Smooth muscle cell (in vitro differentiated cells): ENCODE data around the gene TNN. TPM values are rescaled to one million over a fixed set of nuclear protein-coding genes. Genes with fewer than 3 reads are reported as not detected.

Source experiments
- DNase-seq: peaks from one replicate; lab custom pipeline; 2025; ENCODE audit not compliant: unreplicated experiment; lab: John Stamatoyannopoulos, UW
- H2AFZ ChIP-seq: fragments of 200-600 bp; sonication (generic); 2 replicates; pipeline ENCODE4 v1.6.0; 2016; ENCODE audit warnings: antibody characterized with exemption, low read depth, mild to moderate bottlenecking
- H3F3A ChIP-seq: fragments of 200-600 bp; sonication (generic); 2 replicates; pipeline ENCODE4 v1.6.0; 2017; ENCODE audit warnings: antibody characterized with exemption, low read depth
- H3K27ac ChIP-seq: fragments of 200-600 bp; sonication (generic); 2 replicates; pipeline ENCODE4 v1.5.1; 2016; ENCODE audit warnings: low read depth, mild to moderate bottlenecking
- H3K27me3 ChIP-seq: fragments of 200-600 bp; sonication (generic); 2 replicates; pipeline ENCODE4 v1.6.1; 2016; ENCODE audit warnings: low read depth, mild to moderate bottlenecking
- H3K36me3 ChIP-seq: fragments of 200-600 bp; sonication (generic); 2 replicates; pipeline ENCODE4 v1.5.1; 2016; ENCODE audit warnings: low read depth
- H3K4me1 ChIP-seq: fragments of 200-600 bp; sonication (generic); 2 replicates; pipeline ENCODE4 v1.5.1; 2016; ENCODE audit warnings: low read depth
- H3K4me2 ChIP-seq: fragments of 200-600 bp; sonication (generic); 2 replicates; pipeline ENCODE4 v1.6.0; 2016; ENCODE audit warnings: mild to moderate bottlenecking
- H3K4me3 ChIP-seq: fragments of 200-600 bp; sonication (generic); 2 replicates; pipeline ENCODE4 v1.5.1; 2016; ENCODE audit warnings: mild to moderate bottlenecking
- H3K79me2 ChIP-seq: fragments of 200-600 bp; sonication (generic); 2 replicates; pipeline ENCODE4 v1.6.0; 2016; ENCODE audit warnings: low read depth, mild to moderate bottlenecking
- H3K9ac ChIP-seq: fragments of 200-600 bp; sonication (generic); 2 replicates; pipeline ENCODE4 v1.6.0; 2016; ENCODE audit warnings: low read depth
- H3K9me3 ChIP-seq: fragments of 200-600 bp; sonication (generic); replicated peaks from 2 replicates; pipeline ENCODE4 v1.5.1; 2016; ENCODE audit warnings: low read depth
- H4K20me1 ChIP-seq: fragments of 200-600 bp; sonication (generic); 2 replicates; pipeline ENCODE4 v1.6.0; 2016; ENCODE audit warnings: low read depth
- WGBS: methylation state at CpG from one replicate; pipeline ENCODE4 v1.1.7; 2016; ENCODE audit warnings: low lambda C conversion rate; 5-methylcytosine and 5-hydroxymethylcytosine counted together
- polyA plus RNA-seq: library from polyadenylated mRNA; unstranded; fragments of >200 nt; fragmentation: Nextera tagmentation; extraction: Ambion mirVana; gene quantifications from 2 replicates; pipeline ENCODE4 v1.2.1, GENCODE V29; 2016
- total RNA-seq: library from RNA; depleted of rRNA; stranded (reverse); fragments of >200 nt; gene quantifications from 2 replicates; pipeline ENCODE4 v1.2.3, GENCODE V29; 2014
- TF ChIP-seq, protein P1 (sequence below): fragments of 200-600 bp; sonication (generic); IDR thresholded peaks from 2 replicates; pipeline ENCODE4 v1.5.1; 2017; ENCODE audit warnings: borderline replicate concordance, mild to moderate bottlenecking, antibody characterized with exemption; ENCODE audit not compliant: insufficient read depth, poor library complexity, severe bottlenecking

The TNN gene
- total and polyA plus RNA-seq, 2 experiments from 2014 or later = 0.72 to 0.86 TPM

DNA sequence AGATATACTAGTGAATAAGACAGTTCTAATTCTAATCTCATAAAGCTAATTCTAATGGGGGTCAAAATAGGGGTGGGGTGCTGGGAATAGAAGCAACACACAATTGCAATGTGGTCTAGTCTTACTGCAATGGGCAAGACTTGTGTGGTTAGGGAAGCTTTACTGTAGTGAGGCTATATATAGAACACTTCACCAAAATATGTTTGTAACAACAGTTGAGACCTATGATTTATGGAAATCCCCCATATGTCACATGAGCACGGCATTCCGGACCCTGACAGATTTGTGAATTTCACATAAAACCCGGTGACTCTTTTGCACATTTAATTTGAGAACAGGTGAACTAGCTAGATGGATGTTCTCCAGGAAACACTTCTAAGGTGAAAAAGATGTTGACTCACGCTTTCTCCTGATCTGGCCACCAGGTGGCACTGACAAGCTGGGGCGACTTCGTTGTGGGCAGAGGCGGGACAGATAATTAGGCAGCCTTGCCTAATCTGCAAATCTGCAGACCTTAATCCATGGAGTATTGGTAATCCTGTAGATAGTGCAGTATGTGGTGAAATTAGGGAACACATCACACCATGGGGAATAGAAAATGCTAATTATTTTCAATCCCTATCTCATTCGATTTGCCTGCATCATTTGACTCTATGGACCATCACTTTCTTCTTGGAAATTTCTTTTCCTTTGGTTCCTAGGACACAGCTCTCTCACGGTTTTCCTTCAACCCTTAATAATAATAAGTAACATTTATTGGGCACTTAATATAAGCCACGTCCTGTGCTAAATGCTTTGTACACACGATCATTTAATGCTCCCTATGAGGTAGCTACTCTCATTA lies 87.2 kb downstream of the TNN start:
- no peak overlapping the region for H3K27ac ChIP-seq
- peaks cover 31% of the 10 kb centered on the region for H3K27me3 ChIP-seq
- H4K20me1 ChIP-seq = no peaks in the 10 kb centered on the region
- H3K4me3 ChIP-seq = no peak overlapping the region
- no peaks in the 10 kb centered on the region for H3K79me2 ChIP-seq
- no peak for DNase-seq
- no peak overlapping the region for H2AFZ ChIP-seq
- no peak overlapping the region for H3K9ac ChIP-seq
- TF ChIP-seq, protein P1, sequence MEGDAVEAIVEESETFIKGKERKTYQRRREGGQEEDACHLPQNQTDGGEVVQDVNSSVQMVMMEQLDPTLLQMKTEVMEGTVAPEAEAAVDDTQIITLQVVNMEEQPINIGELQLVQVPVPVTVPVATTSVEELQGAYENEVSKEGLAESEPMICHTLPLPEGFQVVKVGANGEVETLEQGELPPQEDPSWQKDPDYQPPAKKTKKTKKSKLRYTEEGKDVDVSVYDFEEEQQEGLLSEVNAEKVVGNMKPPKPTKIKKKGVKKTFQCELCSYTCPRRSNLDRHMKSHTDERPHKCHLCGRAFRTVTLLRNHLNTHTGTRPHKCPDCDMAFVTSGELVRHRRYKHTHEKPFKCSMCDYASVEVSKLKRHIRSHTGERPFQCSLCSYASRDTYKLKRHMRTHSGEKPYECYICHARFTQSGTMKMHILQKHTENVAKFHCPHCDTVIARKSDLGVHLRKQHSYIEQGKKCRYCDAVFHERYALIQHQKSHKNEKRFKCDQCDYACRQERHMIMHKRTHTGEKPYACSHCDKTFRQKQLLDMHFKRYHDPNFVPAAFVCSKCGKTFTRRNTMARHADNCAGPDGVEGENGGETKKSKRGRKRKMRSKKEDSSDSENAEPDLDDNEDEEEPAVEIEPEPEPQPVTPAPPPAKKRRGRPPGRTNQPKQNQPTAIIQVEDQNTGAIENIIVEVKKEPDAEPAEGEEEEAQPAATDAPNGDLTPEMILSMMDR = peak; percentile 96
- H3K4me2 ChIP-seq = no peak overlapping the region
- H3K4me1 ChIP-seq = no peaks in the 10 kb centered on the region
- 21% methylated on average over 11 of the region's 11 CpGs for WGBS
- no peaks in the 10 kb centered on the region for H3K36me3 ChIP-seq
- H3F3A ChIP-seq = no peaks in the 10 kb centered on the region
- no peaks in the 10 kb centered on the region for H3K9me3 ChIP-seq

DNA sequence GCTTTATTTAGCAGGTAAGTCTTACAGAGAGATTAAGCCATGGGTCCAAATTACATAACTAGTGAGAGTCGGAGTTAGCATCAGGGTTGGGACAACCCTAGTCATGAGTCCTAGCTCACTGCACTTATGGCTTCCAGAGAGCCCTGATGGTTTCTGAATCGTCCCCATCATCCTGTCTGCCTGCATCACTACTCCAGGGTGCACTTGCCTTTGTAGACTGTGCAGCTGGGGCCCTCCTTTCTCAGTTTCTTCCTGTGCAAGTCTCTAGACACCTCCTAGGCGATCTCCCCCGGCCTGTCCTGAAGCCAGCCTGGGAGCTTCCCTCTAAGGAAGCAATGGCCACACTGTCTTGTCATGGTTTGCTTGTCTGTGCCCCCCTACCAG lies 87.8 kb downstream of the TNN start:
- Histone ChIP-seq H3K79me2 (no peaks in the 10 kb centered on the region), H3K27ac (no peak overlapping the region), H4K20me1 (no peaks in the 10 kb centered on the region), H3K36me3 (no peaks in the 10 kb centered on the region), H2AFZ (no peak overlapping the region), H3K4me2 (no peak overlapping the region), H3K4me1 (no peaks in the 10 kb centered on the region), H3K4me3 (no peak overlapping the region), H3K9me3 (no peaks in the 10 kb centered on the region), H3F3A (no peaks in the 10 kb centered on the region), H3K9ac (no peak overlapping the region), H3K27me3 (peaks cover 25% of the 10 kb centered on the region)
- WGBS = 83% methylated on average over 4 of the region's 4 CpGs
- no peak for DNase-seq
- TF ChIP-seq, protein P1 = no peak

DNA sequence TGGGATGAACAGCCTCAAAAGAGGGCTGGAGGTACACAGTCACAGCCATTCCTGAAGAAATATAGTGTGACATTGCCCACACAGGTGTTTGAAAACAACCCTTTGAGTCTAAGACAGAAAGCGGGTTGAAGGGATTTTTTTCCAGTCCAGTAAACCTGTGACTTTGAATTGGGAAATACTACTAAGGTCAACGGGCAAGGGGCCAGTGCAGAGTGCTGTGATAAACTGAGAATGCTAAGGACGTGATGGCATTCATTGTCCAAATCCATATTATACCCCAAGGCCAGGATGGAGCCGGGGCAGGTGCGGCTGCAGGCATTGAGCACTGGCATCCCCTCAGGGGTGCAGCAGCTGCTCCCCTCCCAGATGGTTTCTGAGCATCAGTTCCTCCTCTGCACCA lies 88.3 kb downstream of the TNN start:
- 75% methylated on average over 5 of the region's 5 CpGs for WGBS

More for the DNA sequence above, 88.3 kb downstream of the TNN start:
- TF ChIP-seq, protein P1 = no peak
- no peaks in the 10 kb centered on the region for H3K79me2 ChIP-seq
- H3K36me3 ChIP-seq = no peaks in the 10 kb centered on the region
- no peak overlapping the region for H3K9ac ChIP-seq
- H3K4me1 ChIP-seq = no peaks in the 10 kb centered on the region
- DNase-seq = no peak
- no peaks in the 10 kb centered on the region for H4K20me1 ChIP-seq
- no peak overlapping the region for H3K4me2 ChIP-seq
- peaks cover 20% of the 10 kb centered on the region for H3K27me3 ChIP-seq
- no peak overlapping the region for H3K27ac ChIP-seq
- no peaks in the 10 kb centered on the region for H3K9me3 ChIP-seq
- H3K4me3 ChIP-seq = no peak overlapping the region
- no peaks in the 10 kb centered on the region for H3F3A ChIP-seq
- no peak overlapping the region for H2AFZ ChIP-seq
